Stomach smooth muscle (tissue), 2 donors: ENCODE results near the gene AGGF1.
A peak's percentile ranks its signal among the peaks of the same experiment; 100 is the strongest.
"Not testable (repeated sequence)": the region's sequence is repeated elsewhere in the genome, so short reads cannot be mapped to it uniquely, and the experiment has no call there.

Source experiments
- H3K27ac ChIP-seq: one replicate; pipeline ENCODE4 v1.7.0; 2013; ENCODE audit warnings: mild to moderate bottlenecking, low read length, inconsistent platforms
- H3K27me3 ChIP-seq, 2 donors: one replicate each; pipeline ENCODE4 v1.7.0; 2013; ENCODE audit warnings: low read length in 2 of 2; ENCODE audit not compliant: insufficient read depth in 2 of 2, control insufficient read depth in 1 of 2
- H3K36me3 ChIP-seq, 2 donors: one replicate each; pipeline ENCODE4 v1.7.0; 2013; ENCODE audit warnings: low read length in 2 of 2; ENCODE audit not compliant: control insufficient read depth in 2 of 2, insufficient read depth in 2 of 2
- H3K4me1 ChIP-seq: one replicate; pipeline ENCODE4 v1.7.0; 2013; ENCODE audit warnings: low read length; ENCODE audit not compliant: control insufficient read depth, insufficient read depth
- H3K4me3 ChIP-seq, 2 donors: one replicate each; pipeline ENCODE4 v1.7.0; 2013; ENCODE audit warnings: low read length in 2 of 2
- H3K9ac ChIP-seq, 2 donors: one replicate each; pipeline ENCODE4 v1.7.0; 2013; ENCODE audit warnings: low read length in 2 of 2, mild to moderate bottlenecking in 1 of 2
- H3K9me3 ChIP-seq, 2 donors: one replicate each; pipeline ENCODE4 v1.7.0; 2013; ENCODE audit warnings: low read length in 2 of 2; ENCODE audit not compliant: control insufficient read depth in 2 of 2
- donor health status: healthy.
- donor health status: Pancreatic carcinoma.

AGGF1 gene, protein sequence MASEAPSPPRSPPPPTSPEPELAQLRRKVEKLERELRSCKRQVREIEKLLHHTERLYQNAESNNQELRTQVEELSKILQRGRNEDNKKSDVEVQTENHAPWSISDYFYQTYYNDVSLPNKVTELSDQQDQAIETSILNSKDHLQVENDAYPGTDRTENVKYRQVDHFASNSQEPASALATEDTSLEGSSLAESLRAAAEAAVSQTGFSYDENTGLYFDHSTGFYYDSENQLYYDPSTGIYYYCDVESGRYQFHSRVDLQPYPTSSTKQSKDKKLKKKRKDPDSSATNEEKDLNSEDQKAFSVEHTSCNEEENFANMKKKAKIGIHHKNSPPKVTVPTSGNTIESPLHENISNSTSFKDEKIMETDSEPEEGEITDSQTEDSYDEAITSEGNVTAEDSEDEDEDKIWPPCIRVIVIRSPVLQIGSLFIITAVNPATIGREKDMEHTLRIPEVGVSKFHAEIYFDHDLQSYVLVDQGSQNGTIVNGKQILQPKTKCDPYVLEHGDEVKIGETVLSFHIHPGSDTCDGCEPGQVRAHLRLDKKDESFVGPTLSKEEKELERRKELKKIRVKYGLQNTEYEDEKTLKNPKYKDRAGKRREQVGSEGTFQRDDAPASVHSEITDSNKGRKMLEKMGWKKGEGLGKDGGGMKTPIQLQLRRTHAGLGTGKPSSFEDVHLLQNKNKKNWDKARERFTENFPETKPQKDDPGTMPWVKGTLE

DNA sequence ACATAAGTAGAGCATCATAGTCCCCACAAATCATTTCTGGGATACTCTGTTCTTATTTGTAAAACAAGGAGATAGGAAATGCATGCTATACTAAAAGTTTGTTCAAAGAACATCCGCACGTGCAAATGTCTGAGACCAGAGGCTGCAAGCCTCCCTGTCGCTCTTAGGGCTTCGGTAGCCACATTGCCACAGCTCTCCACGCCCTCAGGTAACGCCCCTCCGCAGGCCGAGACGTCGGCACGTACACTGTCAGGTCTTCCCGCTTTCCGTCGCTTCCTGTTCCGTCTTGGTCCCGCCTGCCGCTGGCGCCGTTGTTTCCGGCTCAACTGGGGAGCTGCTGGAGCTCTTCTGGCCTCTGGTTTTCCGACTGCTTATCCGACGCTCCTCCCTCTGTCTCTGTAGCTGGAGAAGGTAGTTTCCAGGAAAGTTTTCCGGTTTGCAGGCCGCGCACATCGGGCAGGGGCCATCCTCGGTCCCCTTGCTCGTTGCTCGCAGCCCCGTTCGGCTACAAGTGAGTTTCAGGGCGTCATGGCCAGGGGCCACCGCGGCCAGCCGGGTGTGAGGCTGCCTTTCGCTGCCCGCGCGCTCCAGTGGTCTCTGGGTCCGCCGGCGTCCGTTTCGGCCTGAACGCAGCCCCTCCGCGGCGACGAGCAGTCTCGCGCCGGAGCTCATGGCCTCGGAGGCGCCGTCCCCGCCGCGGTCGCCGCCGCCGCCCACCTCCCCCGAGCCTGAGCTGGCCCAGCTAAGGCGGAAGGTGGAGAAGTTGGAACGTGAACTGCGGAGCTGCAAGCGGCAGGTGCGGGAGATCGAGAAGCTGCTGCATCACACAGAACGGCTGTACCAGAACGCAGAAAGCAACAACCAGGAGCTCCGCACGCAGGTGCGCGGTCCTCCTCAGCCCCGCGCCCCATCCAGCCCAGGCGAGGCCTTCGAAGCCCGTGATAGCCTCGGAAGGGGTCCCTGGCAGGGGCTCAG, at the start of gene AGGF1:
Gene AGGF1, plus strand, starts transcription at position 308 of the 975 bp plus-strand sequence. Its CDS starts 363 bp downstream, at position 671.
- peak within 1 kb of the TSS; percentile 84 for H3K27ac ChIP-seq
- peaks cover 14% of the 10 kb centered on the region for H3K4me1 ChIP-seq
- H3K4me3 ChIP-seq, result peak within 1 kb of the TSS; percentile 84 to 92
- H3K9ac ChIP-seq, result peak within 1 kb of the TSS; percentile 88 to 89
- H3K36me3 ChIP-seq, result peaks cover 3 to 5% of the 10 kb centered on the region in 2 donors
- H3K9me3 ChIP-seq, result no peaks in the 10 kb centered on the region
- H3K27me3 ChIP-seq, result no peaks in the 10 kb centered on the region

DNA sequence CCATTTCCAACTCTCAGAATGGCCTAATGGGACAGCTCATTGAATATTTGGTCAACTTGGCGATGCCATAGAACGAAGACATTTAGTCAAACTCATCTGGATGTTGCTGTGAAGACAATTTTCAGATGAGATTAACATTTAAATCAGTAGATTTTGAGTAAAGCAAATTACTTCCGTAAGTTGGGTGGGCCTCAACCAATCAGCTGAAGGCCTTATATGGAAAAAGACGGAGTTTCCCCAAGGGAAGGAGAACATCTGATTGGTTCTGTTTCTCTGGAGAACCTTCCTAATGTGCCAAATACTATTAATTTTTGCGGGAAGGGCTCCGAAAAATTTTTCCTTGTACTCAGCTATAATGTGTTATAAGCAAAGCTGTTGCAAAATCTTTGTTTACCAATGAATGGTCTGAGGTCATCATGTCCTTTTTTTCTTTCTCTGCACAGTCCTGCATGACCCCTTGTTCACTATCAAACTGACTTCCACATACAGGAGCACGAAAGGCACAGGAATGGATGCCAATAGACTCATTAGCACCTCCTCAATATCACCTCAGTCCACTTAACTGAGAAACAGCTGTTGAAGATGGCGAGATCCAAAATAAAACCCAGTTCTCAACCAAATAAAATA, 49.6 kb upstream of the AGGF1 start:
- Histone ChIP-seq H3K4me3 (no peak overlapping the region), H3K4me1 (no peaks in the 10 kb centered on the region), H3K9ac (no peak overlapping the region), H3K27me3 (no peaks in the 10 kb centered on the region), H3K9me3 (no peaks in the 10 kb centered on the region), H3K27ac (no peak overlapping the region), H3K36me3 (no peaks in the 10 kb centered on the region)

DNA sequence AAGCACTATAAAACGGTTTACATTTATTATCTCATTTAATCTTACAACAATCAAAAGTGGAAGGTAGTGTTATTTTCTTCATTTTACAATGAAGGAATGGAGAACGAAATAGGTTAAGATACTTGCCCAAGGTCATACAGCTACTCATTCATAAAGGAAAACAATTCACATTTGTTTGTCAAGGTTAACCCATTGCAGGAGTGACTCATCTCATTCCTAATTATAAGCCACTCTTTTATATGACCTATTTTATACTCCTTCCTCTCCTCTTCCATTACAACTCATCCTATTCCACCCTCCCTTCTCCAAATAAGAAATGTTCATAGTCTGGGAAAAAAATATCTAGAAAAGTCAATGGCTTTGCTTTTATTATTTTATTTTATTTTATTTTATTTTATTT, 47.8 kb upstream of the AGGF1 start:
- H3K4me3 ChIP-seq, result no peak overlapping the region
- H3K36me3 ChIP-seq, result no peaks in the 10 kb centered on the region
- no peaks in the 10 kb centered on the region for H3K9me3 ChIP-seq
- no peak overlapping the region for H3K27ac ChIP-seq
- no peaks in the 10 kb centered on the region for H3K27me3 ChIP-seq
- H3K4me1 ChIP-seq, result no peaks in the 10 kb centered on the region
- H3K9ac ChIP-seq, result no peak overlapping the region

DNA sequence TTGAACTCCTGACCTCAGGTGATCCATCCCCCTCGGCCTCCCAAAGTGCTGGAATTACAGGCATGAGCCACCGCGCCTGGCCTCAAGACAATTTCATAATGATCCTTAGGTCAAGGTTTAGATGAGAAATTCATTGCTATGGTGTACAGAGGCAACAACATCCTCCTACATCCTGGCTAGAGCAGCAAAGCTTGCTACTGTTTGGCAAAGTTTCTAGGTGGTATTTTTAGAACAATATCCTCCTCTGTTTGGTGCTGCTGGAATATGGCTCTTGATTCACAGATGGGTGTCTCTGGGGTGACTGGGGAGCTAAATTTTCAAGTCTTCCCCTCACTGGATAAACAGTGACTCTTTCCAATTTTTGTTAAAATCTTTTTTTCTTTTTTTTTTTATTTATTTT, 46.7 kb upstream of the AGGF1 start:
- H3K27ac ChIP-seq, result no peak overlapping the region
- H3K9ac ChIP-seq, result no peak overlapping the region
- no peaks in the 10 kb centered on the region for H3K4me1 ChIP-seq
- H3K27me3 ChIP-seq, result no peaks in the 10 kb centered on the region
- no peaks in the 10 kb centered on the region for H3K9me3 ChIP-seq
- H3K4me3 ChIP-seq, result no peak overlapping the region
- H3K36me3 ChIP-seq, result no peaks in the 10 kb centered on the region

DNA sequence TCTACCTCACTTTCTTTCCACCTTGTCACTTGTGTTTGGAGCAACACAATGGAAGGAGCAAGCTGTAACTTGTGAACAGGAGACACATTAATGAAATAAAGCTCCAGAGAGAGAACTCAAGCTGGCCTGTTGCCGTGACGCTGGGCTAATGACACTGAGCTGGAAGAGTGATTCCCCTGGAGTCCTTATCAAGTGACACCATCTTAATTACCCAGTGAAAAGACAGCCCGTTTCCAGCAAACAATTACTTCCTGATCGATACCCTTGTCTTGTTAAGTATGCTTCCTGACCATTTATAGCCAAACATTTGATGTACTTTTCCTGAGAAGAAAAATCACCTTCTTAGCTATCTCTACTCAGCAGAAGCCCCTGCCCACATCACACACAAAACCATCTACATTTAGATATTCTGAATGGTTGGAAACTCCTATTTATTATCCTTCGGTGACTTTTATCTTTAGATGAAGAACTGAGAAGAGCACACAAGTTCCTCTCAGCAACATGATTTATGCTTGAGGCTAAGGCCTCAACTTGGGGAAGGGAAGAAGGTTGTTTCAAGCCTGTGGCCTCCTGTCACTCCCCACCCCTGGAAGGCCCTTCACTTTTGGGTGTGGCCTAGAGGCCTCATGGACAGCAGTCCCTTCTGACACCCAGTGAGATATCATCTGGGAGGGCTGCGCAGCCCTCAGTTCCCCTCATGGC, 43.2 kb upstream of the AGGF1 start:
- Histone ChIP-seq H3K4me1 (no peaks in the 10 kb centered on the region), H3K36me3 (no peaks in the 10 kb centered on the region), H3K27me3 (no peaks in the 10 kb centered on the region), H3K4me3 (no peak overlapping the region), H3K9me3 (no peaks in the 10 kb centered on the region), H3K9ac (no peak overlapping the region), H3K27ac (no peak overlapping the region)

DNA sequence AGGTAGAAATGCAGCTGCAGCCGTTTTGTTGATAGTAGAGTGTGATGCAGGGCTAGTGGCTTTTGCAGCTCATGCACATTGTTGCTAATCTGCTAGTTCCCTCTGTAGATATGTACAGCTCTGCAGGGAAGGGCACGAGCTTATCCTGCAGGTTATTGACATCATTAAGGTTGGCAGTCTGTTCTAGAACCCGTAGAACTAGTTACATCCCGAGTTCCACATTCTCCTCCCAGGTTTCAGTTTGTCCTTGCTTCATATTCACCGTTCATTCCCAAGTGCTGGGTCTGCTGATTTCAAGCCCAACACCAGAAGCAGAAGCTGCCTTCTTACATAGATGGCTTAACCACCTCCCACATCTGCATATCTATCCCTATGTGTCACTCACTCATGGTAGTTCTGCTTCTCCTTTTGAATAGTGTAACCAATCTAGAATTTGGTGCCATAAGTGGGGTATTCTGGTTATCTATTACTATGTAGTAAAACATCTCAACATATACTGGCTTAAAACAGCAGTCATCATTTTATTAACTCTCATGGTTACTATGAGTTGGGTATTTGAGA, 39.2 kb upstream of the AGGF1 start:
- no peak overlapping the region for H3K27ac ChIP-seq
- no peak overlapping the region for H3K4me3 ChIP-seq
- H3K9ac ChIP-seq, result no peak overlapping the region
- H3K27me3 ChIP-seq, result no peaks in the 10 kb centered on the region
- H3K36me3 ChIP-seq, result no peaks in the 10 kb centered on the region
- no peaks in the 10 kb centered on the region for H3K4me1 ChIP-seq
- H3K9me3 ChIP-seq, result no peaks in the 10 kb centered on the region

DNA sequence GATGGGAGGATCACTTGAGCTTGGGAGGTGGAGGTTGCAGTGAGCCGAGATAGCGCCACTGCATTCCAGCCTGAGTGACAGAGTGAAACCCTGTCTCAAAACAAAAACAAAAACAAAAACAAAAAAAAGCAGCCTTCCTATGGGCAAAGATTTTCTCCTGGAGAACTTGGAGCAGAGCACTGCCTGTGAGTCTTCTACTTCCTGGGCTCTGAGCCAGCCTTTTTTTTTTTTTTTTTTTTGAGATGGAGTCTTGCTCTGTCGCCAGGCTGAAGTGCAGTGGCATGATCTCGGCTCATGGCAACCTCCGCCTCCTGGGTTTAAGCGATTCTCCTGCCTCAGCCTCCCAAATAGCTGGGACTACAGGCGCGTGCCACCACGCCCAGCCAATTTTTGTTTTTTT, 36.8 kb upstream of the AGGF1 start:
- H3K4me1 ChIP-seq, H3K4me3 ChIP-seq, H3K9me3 ChIP-seq, H3K9ac ChIP-seq, H3K27me3 ChIP-seq, H3K36me3 ChIP-seq, H3K27ac ChIP-seq: not testable (repeated sequence)

DNA sequence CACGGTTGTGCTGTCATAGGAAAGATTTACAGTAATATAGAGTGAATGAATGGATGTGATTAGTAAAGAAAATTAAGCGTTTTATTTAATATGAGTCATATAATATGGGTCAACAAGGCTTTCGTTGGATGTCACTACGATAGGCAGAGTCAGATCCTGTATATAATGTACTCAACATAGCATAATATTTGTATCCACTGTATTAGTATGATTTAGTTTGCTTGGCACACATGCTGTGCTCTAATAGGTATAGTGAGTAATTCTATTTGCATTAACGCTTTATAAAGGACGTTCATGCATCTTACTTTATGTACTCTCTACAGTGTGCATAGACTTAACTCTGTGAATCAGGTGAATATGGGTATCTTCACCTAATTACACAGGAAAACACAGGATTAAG, 35.9 kb upstream of the AGGF1 start:
- H3K9me3 ChIP-seq, result no peaks in the 10 kb centered on the region
- H3K9ac ChIP-seq, result no peak overlapping the region
- H3K27ac ChIP-seq, result no peak overlapping the region
- H3K27me3 ChIP-seq, result no peaks in the 10 kb centered on the region
- H3K4me1 ChIP-seq, result no peaks in the 10 kb centered on the region
- no peak overlapping the region for H3K4me3 ChIP-seq
- H3K36me3 ChIP-seq, result no peaks in the 10 kb centered on the region

DNA sequence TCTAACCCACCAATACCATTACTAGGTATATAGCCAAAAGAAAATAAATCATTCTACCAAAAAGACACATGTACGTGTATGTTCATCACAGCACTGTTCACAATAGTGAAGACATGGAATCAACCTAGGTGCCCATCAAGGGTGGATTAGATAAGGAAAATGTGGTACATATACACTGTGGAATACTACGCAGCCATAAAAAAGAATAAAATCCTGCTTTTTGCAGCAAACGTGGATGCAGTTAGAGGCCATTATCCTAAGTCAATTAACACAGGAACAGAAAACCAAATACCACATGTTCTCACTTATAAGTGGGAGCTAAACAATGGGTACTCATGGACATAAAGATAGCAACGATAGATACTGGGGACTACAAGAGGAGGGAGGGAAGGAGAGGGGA, 32.0 kb upstream of the AGGF1 start:
- not testable (repeated sequence) for H3K9ac ChIP-seq, H3K9me3 ChIP-seq, H3K4me1 ChIP-seq, H3K4me3 ChIP-seq, H3K27ac ChIP-seq, H3K27me3 ChIP-seq, H3K36me3 ChIP-seq
